ENCODE measurements around the gene MRPL50. TPM values are rescaled to one million over a fixed set of nuclear protein-coding genes. Genes with fewer than 3 reads are reported as not detected.
"Not testable (repeated sequence)": the region's sequence is repeated elsewhere in the genome, so short reads cannot be mapped to it uniquely, and the experiment has no call there.

The MRPL50 gene
- total and polyA plus RNA-seq, 8 donors = 10.2 to 24.6 (median 21.5) TPM

- Histone ChIP-seq H3K27ac (no peak overlapping the region), H3K36me3 (peaks cover 0 to 23% of the 10 kb centered on the region in 2 donors), H3K9me3 (peaks cover 0 to 6% of the 10 kb centered on the region in 2 donors), H3K4me3 (no peak overlapping the region), H3K27me3 (no peaks in the 10 kb centered on the region), H3K4me1 (peaks cover 10 to 29% of the 10 kb centered on the region in 2 donors)
- DNase-seq (no peak), ATAC-seq (no peak)
- TF ChIP-seq CTCF (IDR thresholded peaks at IDR 0.05) = no peak
- intact Hi-C loops (cut with DNase I) = no loop called here
Measured at GRCh38 chr9:101393135-101393534, 5.3 kb downstream of the MRPL50 start.

GRCh38 chr9:101388507-101388993 is 9.9 kb downstream of the MRPL50 start:
- Histone ChIP-seq H3K27me3 (no peaks in the 10 kb centered on the region), H3K27ac (no peak overlapping the region), H3K36me3 (peaks cover 0 to 23% of the 10 kb centered on the region in 2 donors), H3K4me1 (no peaks in the 10 kb centered on the region), H3K9me3 (peaks cover 0 to 24% of the 10 kb centered on the region in 2 donors), H3K4me3 (no peak overlapping the region)
- ATAC-seq (peak; percentile 71), DNase-seq (no peak)
- no peak for TF ChIP-seq CTCF (IDR thresholded peaks at IDR 0.05)
- intact Hi-C loops (cut with DNase I) = no loop called here

- ATAC-seq (peak; percentile 94), DNase-seq (peak in 1 of 4 donors; percentile 25)
- Histone ChIP-seq H3K4me3 (no peak overlapping the region), H3K9me3 (peaks cover 0 to 21% of the 10 kb centered on the region in 2 donors), H3K27ac (no peak overlapping the region), H3K36me3 (peaks cover 0 to 23% of the 10 kb centered on the region in 2 donors), H3K27me3 (no peaks in the 10 kb centered on the region), H3K4me1 (no peaks in the 10 kb centered on the region)
- intact Hi-C loops (cut with DNase I) = no loop called here
- TF ChIP-seq CTCF (IDR thresholded peaks at IDR 0.05) = peak; percentile 49 to 53
Measured at GRCh38 chr9:101387871-101388506, 10.4 kb downstream of the MRPL50 start.

GRCh38 chr9:101384873-101385536 is 13.4 kb downstream of the MRPL50 start, which contains the start of gene BAAT:
BAAT (minus strand) TSS chr9:101385006; CDS start chr9:101371404, 13,602 bp downstream.
- H3K27ac ChIP-seq; intact Hi-C loops (cut with DNase I); ATAC-seq; H3K4me1 ChIP-seq; H3K4me3 ChIP-seq; DNase-seq; H3K27me3 ChIP-seq: not testable (repeated sequence)
- H3K36me3 ChIP-seq = peaks cover 0 to 12% of the 10 kb centered on the region in 2 donors
- H3K9me3 ChIP-seq = peaks cover 0 to 17% of the 10 kb centered on the region in 2 donors

- DNase-seq (no peak), ATAC-seq (no peak)
- H3K36me3 ChIP-seq = no peaks in the 10 kb centered on the region
- peaks cover 0 to 17% of the 10 kb centered on the region in 2 donors for H3K9me3 ChIP-seq
- H3K4me1 ChIP-seq = no peaks in the 10 kb centered on the region
- no peaks in the 10 kb centered on the region for H3K27me3 ChIP-seq
- intact Hi-C loops (cut with DNase I) = no loop called here
- TF ChIP-seq CTCF (IDR thresholded peaks at IDR 0.05) = no peak
- no peak overlapping the region for H3K4me3 ChIP-seq
- no peak overlapping the region for H3K27ac ChIP-seq
Measured at GRCh38 chr9:101383361-101383760, 15.1 kb downstream of the MRPL50 start.
